Stimulated activated CD4-positive, alpha-beta T cell treated with anti-CD3 and anti-CD28 coated beads, Interleukin-12 subunit alpha, Interleukin-12 subunit beta, amount 100 ng/mL, for 48 hours (primary cell): ENCODE results near the gene ZNF598.
A peak's percentile ranks its signal among the peaks of the same experiment; 100 is the strongest.
"Not testable (repeated sequence)": the region's sequence is repeated elsewhere in the genome, so short reads cannot be mapped to it uniquely, and the experiment has no call there.

ENCODE experiments used
- DNase-seq, 3 donors: peaks; one replicate each; pipeline ENCODE4 v3.0.0-alpha.2; 2020; ENCODE audit warnings: low read depth in 2 of 3, low spot score in 1 of 3

The ZNF598 gene

DNA sequence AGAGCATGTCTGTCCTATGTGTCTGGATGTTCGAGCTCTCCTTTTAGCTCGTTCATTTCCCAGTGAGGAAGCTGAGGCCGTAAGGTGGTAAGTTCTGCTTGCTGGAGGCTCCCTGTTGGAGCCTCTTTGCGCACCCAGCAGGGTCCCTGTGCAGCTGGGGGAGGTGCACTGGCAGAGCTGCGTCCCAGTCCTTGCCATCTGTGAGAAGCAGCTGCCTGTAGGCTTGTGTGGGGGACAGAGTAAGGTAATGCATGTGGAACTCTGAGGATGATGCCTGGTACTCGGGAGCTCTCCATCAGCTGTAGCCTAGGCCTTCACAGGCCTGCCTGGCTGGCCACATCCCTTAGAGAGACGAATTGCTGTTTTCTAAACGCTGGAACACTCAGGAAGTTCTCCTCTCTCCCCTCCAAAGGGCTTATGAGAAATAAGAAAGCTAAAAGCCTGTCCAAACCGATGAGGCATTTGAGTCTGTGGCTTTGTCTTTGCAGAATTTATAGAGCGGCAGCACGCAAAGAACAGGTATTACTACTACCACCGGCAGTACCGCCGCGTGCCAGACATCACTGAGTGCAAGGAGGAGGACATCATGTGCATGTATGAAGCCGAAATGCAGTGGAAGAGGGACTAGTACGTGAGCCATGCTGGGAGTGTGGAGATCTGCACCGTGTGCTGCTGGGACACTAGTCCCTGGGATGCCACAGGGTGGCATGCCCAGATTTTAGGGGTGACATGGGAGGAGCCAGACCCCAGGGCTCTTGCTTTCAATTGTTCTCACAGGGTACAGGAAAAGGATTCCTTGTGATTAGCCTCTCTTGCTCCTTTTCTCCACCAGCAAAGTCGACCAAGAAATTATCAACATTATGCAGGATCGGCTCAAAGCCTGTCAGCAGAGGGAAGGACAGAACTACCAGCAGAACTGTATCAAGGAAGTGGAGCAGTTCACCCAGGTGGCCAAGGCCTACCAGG lies 48.7 kb downstream of the ZNF598 start:
- peak; percentile 53 to 59 (median 53) for DNase-seq

DNA sequence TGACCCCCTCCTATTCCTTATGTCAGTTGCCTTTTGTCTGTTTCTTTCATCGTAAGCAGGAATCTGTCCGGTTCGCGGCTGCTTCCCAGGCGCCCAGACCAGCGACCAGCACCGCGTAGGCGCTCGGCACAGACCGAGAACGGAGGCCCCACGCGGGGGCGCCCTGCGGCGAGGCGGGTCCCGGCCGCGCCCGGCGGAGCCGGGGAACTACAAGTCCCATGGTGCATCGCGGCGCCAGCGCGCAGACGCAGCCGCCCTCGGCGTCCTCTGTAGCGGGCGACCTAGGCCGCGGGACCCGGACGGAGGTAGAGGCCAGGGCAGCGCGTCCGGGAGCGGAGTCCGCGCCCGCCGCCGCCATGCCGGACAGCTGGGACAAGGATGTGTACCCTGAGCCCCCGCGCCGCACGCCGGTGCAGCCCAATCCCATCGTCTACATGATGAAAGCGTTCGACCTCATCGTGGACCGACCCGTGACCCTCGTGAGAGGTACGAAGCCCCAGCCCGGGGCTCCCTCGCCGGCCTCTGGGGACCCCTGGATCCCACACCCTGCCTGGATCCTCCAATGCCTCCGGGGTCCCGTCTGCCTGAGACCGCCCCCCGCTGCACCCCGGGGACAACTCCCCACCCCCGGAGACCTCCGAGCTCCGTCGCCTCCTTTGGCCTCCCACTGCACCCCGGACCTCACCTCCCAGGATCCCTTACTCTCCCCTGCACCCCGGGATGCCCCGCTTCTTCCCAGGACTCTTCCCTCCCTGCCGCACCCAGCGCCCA lies 50.2 kb downstream of the ZNF598 start, which contains the start of gene NDUFB10:
NDUFB10 (plus strand) TSS at position 270 of the 771 bp plus-strand sequence; CDS start at position 357, 87 bp downstream.
- peak; percentile 85 to 92 (median 90) for DNase-seq

DNA sequence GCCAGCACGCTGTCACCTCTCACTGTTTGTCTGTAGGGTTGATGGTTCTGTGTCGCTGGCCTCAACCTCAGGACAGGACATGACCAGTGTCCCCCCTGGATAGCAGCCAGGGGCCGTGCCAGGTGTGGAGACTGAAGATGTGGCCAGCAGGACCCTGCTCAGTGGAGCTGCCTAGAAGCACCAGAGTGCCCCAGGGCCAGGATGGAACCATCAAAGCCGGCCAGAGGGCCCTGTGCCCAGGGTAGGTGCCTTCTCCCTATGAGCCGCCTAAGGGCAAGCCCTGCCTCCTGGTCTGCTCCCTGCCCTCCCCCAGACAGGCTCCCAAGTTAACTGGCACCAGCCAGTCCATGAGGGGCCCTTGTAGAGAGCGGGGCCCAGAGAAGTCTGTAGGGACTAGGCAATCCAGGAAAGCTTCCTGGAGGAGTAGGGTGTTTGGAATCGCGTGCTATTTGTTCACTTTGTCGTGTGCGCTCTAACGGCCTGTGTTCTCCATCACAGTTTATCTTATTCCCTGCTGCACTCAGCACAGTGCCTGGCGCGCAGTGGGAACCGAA lies 50.8 kb downstream of the ZNF598 start:
- DNase-seq = no peak

GRCh38 chr16:1958143-1958491 lies 51.5 kb downstream of the ZNF598 start:
- DNase-seq = not testable (repeated sequence)

- not testable (repeated sequence) for DNase-seq
Measured at GRCh38 chr16:1957434-1958142, 52.0 kb downstream of the ZNF598 start.

- DNase-seq = no peak
Measured at GRCh38 chr16:1953734-1954133, 55.9 kb downstream of the ZNF598 start.

GRCh38 chr16:1950559-1950958 lies 59.1 kb downstream of the ZNF598 start:
- no peak for DNase-seq

- no peak for DNase-seq
Measured at GRCh38 chr16:1950047-1950446, 59.6 kb downstream of the ZNF598 start.

DNA sequence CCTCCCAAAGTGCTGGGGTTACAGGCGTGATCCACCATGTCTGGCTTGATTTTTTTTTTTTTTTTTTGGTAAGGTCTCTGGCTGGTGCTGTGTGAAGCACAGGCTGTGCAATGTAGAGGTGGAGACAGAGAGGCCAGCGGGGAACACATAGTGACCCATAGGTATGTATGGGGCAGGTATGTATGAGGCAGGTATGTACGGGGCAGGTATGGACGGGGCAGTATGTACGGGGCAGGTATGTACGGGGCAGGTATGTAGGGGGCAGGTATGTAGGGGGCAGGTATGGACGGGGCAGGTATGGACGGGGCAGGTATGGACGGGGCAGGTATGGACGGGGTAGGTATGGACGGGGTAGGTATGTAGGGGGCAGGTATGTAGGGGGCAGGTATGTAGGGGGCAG lies 60.1 kb downstream of the ZNF598 start:
- DNase-seq = no peak
